ENCODE results near the gene LRRC3B. TPM values are rescaled to one million over a fixed set of nuclear protein-coding genes. Genes with fewer than 3 reads are reported as not detected.

LRRC3B gene
- total RNA-seq, 2 donors from 2014 or later = 0.06 to 0.14 TPM

DNA sequence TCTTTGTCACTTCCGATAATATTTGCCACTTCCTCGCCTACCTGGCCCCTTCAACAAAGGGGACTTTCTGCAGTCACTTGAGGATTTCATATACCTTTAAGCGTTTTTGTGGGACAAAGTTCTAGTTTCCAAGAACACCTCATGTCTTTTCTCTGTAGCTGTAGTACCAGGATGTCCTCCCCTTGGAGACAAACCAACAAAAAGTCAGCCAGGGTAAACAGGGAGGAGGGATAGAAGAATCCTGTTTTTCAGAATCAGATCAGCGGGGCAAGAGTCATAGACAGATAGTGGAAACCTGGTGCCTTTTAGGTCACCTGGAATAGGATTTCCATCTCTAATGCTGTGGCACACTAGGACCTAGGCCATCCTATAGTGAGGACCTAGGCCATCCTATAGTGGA lies 4.5 kb downstream of the LRRC3B start:
- intact Hi-C loops (cut with DNase I, micrococcal nuclease) = no loop called here
- DNase-seq (no peak), ATAC-seq (no peak)

DNA sequence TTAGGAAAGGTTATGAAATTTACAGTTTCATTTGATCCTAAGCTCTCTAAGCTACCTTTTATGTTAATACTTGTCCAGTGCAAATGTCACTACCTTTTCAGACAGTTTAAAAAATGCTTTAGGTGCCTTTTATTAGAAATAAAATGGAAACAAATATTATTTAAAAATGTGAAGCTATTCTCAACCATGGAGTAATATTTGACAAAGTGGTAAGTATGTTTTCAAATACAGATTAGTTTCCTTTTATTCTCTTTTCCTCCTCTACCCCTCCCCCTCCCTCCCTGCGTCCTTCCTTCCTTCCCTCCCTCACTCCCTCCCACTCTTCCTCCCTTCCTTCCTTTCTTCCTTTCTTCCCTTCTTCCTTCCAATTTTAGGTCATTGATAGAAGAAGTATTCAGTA lies 6.3 kb downstream of the LRRC3B start:
- ATAC-seq (no peak), DNase-seq (no peak)
- intact Hi-C loops (cut with DNase I, micrococcal nuclease) = no loop called here

DNA sequence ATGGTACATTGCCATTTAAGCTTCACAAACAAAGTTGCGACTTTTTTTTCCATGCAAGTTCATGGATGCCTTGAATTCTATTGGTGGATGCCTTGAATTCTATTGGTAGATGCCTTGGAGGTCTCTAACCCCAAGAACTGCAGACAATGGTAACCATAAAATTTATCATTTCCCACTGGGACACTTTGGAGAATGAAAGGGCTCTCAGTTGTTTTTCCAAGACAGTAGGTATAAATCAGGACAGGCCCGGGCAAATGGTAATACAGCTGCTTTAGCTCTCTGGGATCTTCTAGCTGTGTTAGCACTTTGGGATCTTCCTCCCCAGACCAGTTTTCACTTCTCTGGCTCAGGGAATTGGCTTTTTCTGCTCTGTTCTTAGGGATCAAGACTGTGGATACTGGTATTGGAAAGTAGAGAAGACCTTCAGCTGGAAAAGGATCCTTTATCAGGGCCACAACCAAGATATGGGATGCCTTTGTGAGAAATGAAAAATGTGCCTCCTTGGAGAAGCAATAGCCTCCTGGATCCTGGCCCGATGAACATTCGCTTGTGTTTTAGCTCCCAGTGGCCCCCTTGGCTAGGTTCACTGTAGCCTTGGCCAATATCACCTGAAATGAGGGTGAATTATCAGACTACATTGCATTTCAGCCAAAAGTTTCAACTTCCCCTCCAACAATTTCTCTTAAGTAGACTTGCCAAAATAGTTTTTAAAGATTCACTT lies 8.3 kb downstream of the LRRC3B start:
- intact Hi-C loops (cut with DNase I, micrococcal nuclease) = no loop called here
- ATAC-seq (no peak), DNase-seq (no peak)

DNA sequence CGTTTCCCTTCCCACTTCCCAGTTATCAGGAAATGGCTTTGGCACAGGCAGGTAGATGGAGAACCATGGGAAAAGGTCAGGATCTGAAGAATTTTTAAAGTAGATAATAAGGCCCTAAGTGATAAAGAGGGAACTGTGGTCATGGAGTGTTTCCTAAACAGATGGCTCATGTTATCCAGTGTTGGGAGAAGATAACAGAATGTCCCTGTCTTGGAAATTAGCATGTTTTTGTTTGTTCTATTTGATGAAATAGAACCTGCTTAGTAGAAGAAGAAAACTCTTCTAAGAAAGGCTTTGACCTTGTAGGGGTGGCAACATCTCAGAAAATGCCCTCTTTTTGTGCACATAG lies 8.8 kb downstream of the LRRC3B start:
- DNase-seq (no peak), ATAC-seq (no peak)
- intact Hi-C loops (cut with DNase I, micrococcal nuclease) = no loop called here

DNA sequence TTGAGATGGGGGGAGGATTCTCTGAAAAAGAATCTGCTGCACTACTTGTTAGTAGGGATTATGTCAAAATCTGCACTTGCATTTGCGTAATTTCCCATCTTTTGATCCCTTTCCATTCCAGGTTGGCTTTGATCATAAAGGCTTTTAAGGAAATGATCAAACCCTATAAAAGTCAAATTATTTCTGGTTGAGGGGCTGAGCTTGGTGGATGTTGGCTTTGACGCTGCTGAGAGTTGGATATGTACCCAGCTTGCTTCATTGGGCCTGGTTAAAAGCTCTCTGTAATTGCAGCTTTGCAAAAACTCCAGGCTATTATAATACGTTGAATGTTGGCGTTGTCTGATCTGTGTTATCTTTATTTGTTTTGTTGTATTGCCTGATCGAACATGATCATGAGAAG lies 12.0 kb downstream of the LRRC3B start:
- intact Hi-C loops (cut with DNase I, micrococcal nuclease) = no loop called here
- no peak for DNase-seq
- no peak for ATAC-seq

DNA sequence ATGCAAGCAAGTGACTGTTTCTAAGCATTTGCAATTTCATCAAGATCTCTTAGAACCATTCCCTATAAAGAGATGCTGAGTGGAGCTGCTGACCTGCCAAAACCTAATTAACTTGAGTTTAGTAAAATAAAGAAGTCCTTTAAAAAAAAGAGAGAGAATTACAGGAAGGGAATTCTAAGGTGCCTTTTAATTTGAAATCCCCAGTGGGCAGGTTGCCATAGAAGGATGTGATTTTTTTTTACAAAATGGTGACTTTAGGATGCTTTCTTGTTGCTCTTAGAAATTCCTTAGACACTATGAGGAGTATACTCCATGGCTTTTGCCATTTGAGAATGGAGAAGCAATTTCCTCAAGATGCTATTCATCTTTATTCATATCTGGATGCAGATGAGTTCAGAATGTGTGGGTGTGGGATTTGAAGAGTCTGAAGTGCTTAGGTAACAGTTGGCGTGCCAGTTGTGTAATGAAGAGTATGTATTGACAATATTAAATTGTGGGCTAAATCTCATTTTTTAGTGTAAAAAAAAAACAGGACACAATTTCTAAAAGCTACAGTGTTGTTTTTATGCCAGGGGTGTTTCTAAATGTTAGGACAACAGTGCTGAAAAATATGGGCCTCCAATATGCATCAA lies 13.6 kb downstream of the LRRC3B start:
- intact Hi-C loops (cut with DNase I, micrococcal nuclease) = no loop called here

DNA sequence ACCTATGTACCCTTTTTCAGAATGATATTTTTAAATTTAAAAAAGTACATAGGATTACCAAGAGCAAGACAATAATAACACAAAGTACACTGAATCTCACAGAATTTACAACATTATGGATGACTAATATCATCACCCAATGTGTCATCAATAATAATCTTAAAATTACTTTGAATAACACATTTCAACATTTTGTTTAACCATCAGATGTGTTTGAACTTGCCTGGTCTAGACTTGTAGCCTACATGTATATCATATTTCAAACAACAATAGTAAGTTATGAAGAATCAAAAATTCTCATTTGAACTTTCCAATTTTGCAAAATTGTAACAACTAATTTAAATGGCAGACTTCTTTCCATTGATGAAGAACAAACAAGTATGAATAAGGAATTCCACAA lies 15.1 kb downstream of the LRRC3B start:
- intact Hi-C loops (cut with DNase I, micrococcal nuclease) = no loop called here
- no peak for DNase-seq
- ATAC-seq = no peak

More for the DNA sequence above, 13.6 kb downstream of the LRRC3B start:
- DNase-seq (no peak), ATAC-seq (no peak)

DNA sequence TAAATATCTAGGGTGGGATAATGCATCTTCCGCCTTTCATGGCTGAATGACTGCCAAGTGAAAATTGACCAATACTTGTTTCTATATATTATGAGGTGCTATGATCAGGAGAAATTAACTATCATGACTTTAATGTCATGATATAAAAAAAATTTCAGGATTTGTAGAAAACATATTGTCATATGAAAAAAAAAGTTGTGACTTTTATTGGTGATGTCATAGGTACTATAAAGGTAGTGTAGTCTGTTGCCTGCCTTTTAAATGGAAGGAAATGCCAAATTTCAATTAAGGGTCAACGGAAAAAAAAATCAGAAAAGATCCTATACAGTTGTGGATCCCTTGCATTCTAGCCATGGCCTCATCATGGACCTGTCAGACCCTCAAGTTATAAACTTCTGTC lies 15.5 kb downstream of the LRRC3B start:
- intact Hi-C loops (cut with DNase I, micrococcal nuclease) = no loop called here
- DNase-seq (no peak), ATAC-seq (no peak)

DNA sequence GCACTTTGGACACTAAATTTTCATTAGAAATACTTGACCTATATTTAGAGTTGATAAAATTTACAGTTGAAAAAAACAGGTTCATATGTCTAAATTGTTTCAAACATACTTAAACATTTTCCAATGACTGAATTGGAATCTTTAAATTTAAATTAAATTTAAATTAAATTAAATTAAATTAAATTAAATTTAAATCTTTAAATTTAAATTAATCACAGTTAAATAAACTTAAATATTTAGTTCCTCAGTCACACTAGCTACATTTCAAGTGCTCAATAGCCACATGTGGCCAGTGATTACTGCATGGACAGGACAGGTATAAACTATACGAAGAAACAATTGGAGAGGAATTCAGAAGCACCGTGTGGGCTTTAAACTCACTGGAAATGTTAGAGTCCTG lies 16.8 kb downstream of the LRRC3B start:
- DNase-seq = no peak
- ATAC-seq = no peak
- intact Hi-C loops (cut with DNase I, micrococcal nuclease) = no loop called here

DNA sequence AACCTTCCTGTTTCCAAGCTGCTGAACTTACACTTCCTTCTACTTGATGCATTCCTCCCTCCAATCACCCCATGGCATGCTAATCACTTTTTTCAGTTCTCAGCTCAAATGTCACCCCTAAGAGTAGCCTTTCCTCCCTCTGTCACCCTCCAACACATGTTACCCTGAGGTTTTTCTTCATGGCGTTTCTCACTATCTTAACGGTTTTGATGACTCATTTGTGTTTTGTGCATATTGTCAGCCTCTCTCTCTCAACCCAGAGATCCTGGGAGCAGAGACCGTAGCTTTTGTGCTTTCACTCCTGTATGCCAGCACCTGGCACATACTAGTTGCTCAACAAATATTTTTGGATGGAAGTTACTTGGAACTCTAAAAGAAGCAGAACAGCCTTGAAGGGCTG lies 24.5 kb downstream of the LRRC3B start:
- intact Hi-C loops (cut with DNase I, micrococcal nuclease) = no loop called here
- ATAC-seq (no peak), DNase-seq (no peak)

DNA sequence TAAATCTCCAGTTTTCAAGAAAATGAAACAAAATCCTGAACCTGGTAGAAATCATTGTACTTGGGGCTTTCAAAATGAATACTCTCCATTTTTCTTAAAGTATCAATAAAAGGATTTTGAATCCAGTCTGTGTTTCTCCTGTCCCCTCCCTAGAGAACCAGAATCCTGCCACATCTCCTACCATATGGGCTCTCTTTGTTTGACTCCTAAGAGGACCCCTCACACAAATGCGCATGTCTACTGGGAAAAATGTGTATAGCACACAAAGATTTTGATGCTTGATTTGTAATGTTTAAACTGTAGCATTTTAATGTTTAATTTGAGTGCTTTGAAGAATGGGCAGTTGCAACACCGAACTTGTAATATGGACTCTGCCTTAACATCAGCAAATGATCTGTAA lies 25.9 kb downstream of the LRRC3B start:
- intact Hi-C loops (cut with DNase I, micrococcal nuclease) = no loop called here
- no peak for ATAC-seq
- no peak for DNase-seq

DNA sequence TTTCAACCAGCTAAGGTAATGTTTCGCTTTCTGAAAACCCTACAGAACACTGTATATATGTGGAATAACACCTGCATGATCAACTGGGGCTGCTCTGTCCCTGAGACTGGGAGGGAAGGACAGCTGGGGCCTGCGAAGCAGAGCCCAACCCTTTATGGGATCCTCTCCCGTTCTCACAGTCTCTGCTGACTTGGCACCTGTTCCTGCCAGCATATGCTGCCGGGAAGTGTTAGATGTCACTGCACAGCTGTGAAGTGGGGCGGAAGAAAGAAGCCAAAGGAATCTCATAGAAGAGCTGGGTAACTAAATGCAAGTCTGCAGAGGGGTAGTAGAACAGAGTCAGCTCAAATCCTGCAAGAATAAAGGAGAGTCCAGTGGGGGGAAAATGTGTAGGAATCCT lies 29.6 kb downstream of the LRRC3B start:
- no peak for ATAC-seq

DNA sequence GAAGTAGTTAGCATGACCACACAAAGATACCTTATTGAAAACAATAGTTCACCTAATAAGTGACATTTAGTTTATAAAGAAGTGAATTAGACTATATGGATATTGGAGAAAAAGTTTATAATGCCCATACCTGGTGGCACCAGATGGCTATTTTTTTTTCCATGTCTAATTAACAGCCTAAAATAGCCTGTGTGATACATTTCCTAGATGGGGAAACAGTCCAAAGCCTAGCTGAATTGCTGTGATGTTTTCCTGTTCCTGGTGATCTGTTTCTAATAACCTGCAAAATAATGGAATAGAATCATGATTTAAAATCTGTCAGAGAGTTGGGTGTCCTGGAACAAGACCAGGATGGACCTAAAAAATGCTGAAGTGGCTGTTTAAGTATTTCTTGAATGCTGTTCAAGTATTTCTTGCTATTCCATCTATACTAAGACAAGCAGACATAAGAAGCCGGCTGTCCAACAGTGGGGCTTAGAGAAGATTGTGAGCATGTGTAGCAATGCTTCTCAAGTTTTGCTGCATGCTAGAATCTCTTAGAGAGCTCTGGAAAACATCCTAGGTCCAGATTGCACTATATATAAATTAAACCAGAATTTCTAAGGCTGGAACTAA lies 31.3 kb downstream of the LRRC3B start:
- DNase-seq = no peak
- intact Hi-C loops (cut with DNase I, micrococcal nuclease) = no loop called here

More for the DNA sequence above, 29.6 kb downstream of the LRRC3B start:
- DNase-seq = no peak
- intact Hi-C loops (cut with DNase I, micrococcal nuclease) = no loop called here

DNA sequence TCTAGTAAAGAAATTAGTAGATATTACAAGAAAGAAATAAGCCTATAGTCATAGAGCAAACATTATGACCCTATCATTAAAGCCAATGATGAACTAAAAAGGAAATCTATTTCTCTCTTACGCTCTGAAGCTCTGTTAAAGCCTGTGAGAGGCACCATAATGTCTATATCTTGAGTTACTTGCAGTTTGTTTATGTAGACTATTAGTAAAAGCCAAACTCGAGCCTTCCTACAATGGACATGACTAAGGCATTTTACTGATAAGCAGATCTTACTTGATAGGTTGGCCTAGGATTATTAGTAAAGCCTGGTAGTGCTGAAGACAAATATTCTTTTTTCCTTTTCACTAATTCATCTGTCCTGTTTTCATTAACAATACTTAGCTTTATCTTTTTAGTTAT lies 32.7 kb downstream of the LRRC3B start:
- no peak for DNase-seq

More for the DNA sequence above, 31.3 kb downstream of the LRRC3B start:
- ATAC-seq = no peak

DNA sequence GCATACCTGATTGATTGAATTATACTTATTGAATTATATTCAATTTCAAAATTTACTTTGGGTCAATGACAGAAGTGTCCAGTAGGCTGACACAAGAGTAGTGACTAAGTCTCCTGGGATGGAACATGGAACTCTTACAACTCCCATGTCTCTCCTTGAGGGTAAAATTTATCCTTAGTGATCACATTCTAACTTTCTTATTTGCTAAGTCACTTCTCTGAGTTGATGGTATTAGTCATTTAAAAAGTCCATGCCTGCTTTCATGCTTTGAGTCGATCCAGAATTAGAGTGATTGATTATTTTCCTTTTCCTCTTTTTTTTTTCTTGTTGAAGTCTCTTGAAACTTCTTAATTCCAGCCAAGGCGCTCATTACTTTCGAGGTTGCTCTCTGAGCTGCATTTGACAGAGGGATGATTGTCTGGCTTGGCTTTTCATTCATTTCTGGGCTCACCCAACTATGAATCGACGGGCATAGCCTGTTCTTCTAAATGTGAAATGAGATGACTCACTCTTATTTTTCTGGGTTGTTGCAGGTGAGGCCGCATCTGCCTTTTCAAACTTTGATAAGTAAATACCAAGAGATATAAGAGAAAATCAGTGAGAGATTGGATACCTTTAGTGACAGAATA lies 34.9 kb downstream of the LRRC3B start:
- DNase-seq = no peak
- no peak for ATAC-seq
- intact Hi-C loops (cut with DNase I, micrococcal nuclease) = no loop called here

More for the DNA sequence above, 32.7 kb downstream of the LRRC3B start:
- ATAC-seq = no peak
- intact Hi-C loops (cut with DNase I, micrococcal nuclease) = no loop called here

DNA sequence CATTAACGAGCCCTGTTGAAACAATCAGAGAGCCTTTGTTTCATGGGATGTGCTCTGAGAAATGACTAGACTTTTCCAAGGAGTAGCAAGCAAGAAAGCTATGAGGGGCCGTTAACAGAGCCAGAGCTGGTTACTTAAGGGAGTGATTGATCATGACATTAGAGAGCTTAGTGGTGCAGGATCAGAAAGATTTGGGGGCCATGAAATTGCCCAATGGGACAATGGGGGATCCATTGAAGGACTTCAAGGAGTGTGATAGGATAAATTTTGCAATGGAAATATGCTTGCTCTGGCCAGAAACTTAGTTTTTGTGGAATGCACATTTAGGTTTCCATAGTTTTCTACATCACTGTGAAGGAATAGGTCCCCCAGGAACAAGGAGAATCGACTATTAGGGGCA lies 45.6 kb downstream of the LRRC3B start:
- ATAC-seq (no peak), DNase-seq (no peak)
- intact Hi-C loops (cut with DNase I, micrococcal nuclease) = no loop called here

DNA sequence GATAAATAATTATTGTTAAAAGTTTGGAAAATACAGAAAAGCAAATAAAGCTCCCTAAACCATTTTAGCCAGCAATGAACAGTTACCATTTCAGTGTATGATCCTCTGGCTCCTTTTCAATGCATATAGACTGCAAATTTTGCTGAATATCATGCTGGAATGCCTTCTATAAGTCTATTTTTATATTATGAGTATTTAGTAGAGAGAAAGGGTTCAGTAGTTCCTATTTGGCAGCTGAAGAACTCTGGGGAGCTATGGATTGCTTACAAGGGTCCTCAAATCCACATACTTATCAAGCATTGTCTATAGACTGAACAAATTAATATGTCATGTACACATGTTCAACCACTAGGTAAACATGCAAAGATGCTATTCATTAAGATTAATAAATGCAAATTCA lies 46.1 kb downstream of the LRRC3B start:
- no peak for DNase-seq
- intact Hi-C loops (cut with DNase I, micrococcal nuclease) = no loop called here
- ATAC-seq = no peak

DNA sequence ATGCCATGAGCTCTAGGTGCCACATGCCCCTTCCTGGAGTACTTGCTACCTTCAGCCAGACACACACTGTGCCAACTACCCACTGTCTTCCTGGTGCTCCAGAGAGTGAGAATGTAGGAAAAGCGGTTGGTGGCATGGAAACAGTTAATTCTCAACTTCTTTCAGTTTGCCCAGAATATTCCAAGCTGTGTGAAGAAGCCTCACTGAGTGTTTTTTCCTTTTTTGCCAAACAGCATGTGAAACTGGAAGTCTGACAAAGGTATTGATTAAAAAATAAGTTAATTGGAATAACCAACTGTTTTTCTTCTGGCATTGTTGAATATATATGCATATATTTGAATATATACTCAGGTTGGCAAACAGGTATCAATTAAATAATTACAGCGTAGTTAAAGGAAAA lies 52.8 kb downstream of the LRRC3B start:
- ATAC-seq = no peak
- intact Hi-C loops (cut with DNase I, micrococcal nuclease) = no loop called here
- DNase-seq = no peak

DNA sequence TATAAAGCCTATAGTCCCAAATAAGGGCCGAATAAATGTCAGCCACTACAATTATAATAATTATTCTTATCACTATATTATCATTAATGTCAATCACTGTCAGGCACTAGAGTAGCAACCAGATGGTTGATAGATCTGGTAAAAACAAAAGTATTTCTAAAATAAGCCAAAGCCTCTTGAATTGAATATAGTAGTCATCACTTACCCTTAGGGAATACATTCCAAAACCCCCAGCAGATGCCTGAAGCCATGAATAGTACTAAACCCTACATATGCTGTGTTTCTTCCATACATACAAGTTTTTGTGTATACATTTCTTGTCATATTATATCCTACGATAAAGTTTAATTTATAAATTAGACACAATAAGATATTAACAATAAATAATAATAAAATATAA lies 59.1 kb downstream of the LRRC3B start:
- ATAC-seq = no peak
- intact Hi-C loops (cut with DNase I, micrococcal nuclease) = no loop called here

DNA sequence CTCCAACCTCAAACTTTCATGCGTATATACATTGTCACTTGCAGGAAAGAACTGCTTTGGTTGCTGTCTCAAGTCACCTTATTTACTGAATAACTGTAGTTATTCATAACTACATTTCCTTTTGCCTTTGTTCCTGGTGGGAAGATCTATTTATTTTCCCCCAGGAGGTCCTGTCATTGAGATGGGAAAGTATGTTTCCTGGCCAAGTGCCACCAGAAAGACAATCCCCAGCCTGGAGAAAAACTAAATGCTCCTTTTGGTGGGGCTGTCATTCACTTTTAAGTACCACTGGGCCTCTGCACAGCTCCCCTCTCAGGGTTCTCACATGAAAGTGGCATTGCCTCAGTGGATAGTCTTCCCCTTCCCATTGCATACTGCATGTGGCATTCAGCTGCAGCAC lies 59.8 kb downstream of the LRRC3B start:
- no peak for ATAC-seq
- no peak for DNase-seq
- intact Hi-C loops (cut with DNase I, micrococcal nuclease) = no loop called here

More for the DNA sequence above, 59.1 kb downstream of the LRRC3B start:
- no peak for DNase-seq

Measured in left colon (tissue), 2 donors.